Measurements from ENCODE around the gene SOX10.

The SOX10 gene

GRCh38 chr22:37990862-37991261 is 6.5 kb upstream of the SOX10 start:
- no peaks in the 10 kb centered on the region for H3K27me3 ChIP-seq (ENCODE audit: control insufficient read depth, insufficient read depth, low read length)
- H3K9ac ChIP-seq (ENCODE audit: low read length): no peak overlapping the region
- no peak overlapping the region for H3K4me3 ChIP-seq (ENCODE audit: low read length)
- no peaks in the 10 kb centered on the region for H3K9me3 ChIP-seq (ENCODE audit: control insufficient read depth, low read length)
- H3K4me1 ChIP-seq (ENCODE audit: control insufficient read depth, insufficient read depth, low read length): peaks cover 6% of the 10 kb centered on the region
- H3K36me3 ChIP-seq (ENCODE audit: control insufficient read depth, insufficient read depth, low read length): no peaks in the 10 kb centered on the region

GRCh38 chr22:37990301-37990700 is 5.9 kb upstream of the SOX10 start:
- no peak overlapping the region for H3K9ac ChIP-seq (ENCODE audit: low read length)
- peaks cover 6% of the 10 kb centered on the region for H3K4me1 ChIP-seq (ENCODE audit: control insufficient read depth, insufficient read depth, low read length)
- no peaks in the 10 kb centered on the region for H3K9me3 ChIP-seq (ENCODE audit: control insufficient read depth, low read length)
- no peaks in the 10 kb centered on the region for H3K27me3 ChIP-seq (ENCODE audit: control insufficient read depth, insufficient read depth, low read length)
- H3K36me3 ChIP-seq (ENCODE audit: control insufficient read depth, insufficient read depth, low read length): no peaks in the 10 kb centered on the region
- H3K4me3 ChIP-seq (ENCODE audit: low read length): no peak overlapping the region

GRCh38 chr22:37989146-37990045 is 5.0 kb upstream of the SOX10 start:
- Histone ChIP-seq H3K4me3 (ENCODE audit: low read length) (no peak overlapping the region), H3K4me1 (ENCODE audit: control insufficient read depth, insufficient read depth, low read length) (peaks cover 6% of the 10 kb centered on the region), H3K9ac (ENCODE audit: low read length) (no peak overlapping the region), H3K9me3 (ENCODE audit: control insufficient read depth, low read length) (no peaks in the 10 kb centered on the region), H3K27me3 (ENCODE audit: control insufficient read depth, insufficient read depth, low read length) (no peaks in the 10 kb centered on the region), H3K36me3 (ENCODE audit: control insufficient read depth, insufficient read depth, low read length) (no peaks in the 10 kb centered on the region)

- no peak overlapping the region for H3K4me3 ChIP-seq (ENCODE audit: low read length)
- H3K9ac ChIP-seq (ENCODE audit: low read length): no peak overlapping the region
- H3K4me1 ChIP-seq (ENCODE audit: control insufficient read depth, insufficient read depth, low read length): peaks cover 10% of the 10 kb centered on the region
- no peaks in the 10 kb centered on the region for H3K36me3 ChIP-seq (ENCODE audit: control insufficient read depth, insufficient read depth, low read length)
- H3K27me3 ChIP-seq (ENCODE audit: control insufficient read depth, insufficient read depth, low read length): no peaks in the 10 kb centered on the region
- H3K9me3 ChIP-seq (ENCODE audit: control insufficient read depth, low read length): no peaks in the 10 kb centered on the region
Observed at GRCh38 chr22:37986371-37986770, 2.0 kb upstream of the SOX10 start.

GRCh38 chr22:37985751-37986281 is 1.5 kb upstream of the SOX10 start:
- Histone ChIP-seq H3K4me1 (ENCODE audit: control insufficient read depth, insufficient read depth, low read length) (peaks cover 12% of the 10 kb centered on the region), H3K27me3 (ENCODE audit: control insufficient read depth, insufficient read depth, low read length) (no peaks in the 10 kb centered on the region), H3K36me3 (ENCODE audit: control insufficient read depth, insufficient read depth, low read length) (no peaks in the 10 kb centered on the region), H3K4me3 (ENCODE audit: low read length) (no peak overlapping the region), H3K9me3 (ENCODE audit: control insufficient read depth, low read length) (no peaks in the 10 kb centered on the region), H3K9ac (ENCODE audit: low read length) (no peak overlapping the region)

- H3K9ac ChIP-seq (ENCODE audit: low read length): no peak overlapping the region
Observed at GRCh38 chr22:37985050-37985585, 763 bp upstream of the SOX10 start.

GRCh38 chr22:37982938-37983859 is 1.2 kb downstream of the SOX10 start:
- H3K9me3 ChIP-seq (ENCODE audit: control insufficient read depth, low read length): no peaks in the 10 kb centered on the region
- H3K4me3 ChIP-seq (ENCODE audit: low read length): no peak overlapping the region
- H3K4me1 ChIP-seq (ENCODE audit: control insufficient read depth, insufficient read depth, low read length): peaks cover 12% of the 10 kb centered on the region
- H3K27me3 ChIP-seq (ENCODE audit: control insufficient read depth, insufficient read depth, low read length): no peaks in the 10 kb centered on the region
- H3K36me3 ChIP-seq (ENCODE audit: control insufficient read depth, insufficient read depth, low read length): no peaks in the 10 kb centered on the region
- H3K9ac ChIP-seq (ENCODE audit: low read length): no peak overlapping the region

More at GRCh38 chr22:37985050-37985585, 763 bp upstream of the SOX10 start:
- H3K4me3 ChIP-seq (ENCODE audit: low read length): no peak overlapping the region
- no peaks in the 10 kb centered on the region for H3K27me3 ChIP-seq (ENCODE audit: control insufficient read depth, insufficient read depth, low read length)
- no peaks in the 10 kb centered on the region for H3K9me3 ChIP-seq (ENCODE audit: control insufficient read depth, low read length)
- peaks cover 12% of the 10 kb centered on the region for H3K4me1 ChIP-seq (ENCODE audit: control insufficient read depth, insufficient read depth, low read length)
- H3K36me3 ChIP-seq (ENCODE audit: control insufficient read depth, insufficient read depth, low read length): no peaks in the 10 kb centered on the region

GRCh38 chr22:37982151-37982785 is 2.1 kb downstream of the SOX10 start:
- Histone ChIP-seq H3K9ac (ENCODE audit: low read length) (no peak overlapping the region), H3K4me3 (ENCODE audit: low read length) (no peak overlapping the region), H3K36me3 (ENCODE audit: control insufficient read depth, insufficient read depth, low read length) (no peaks in the 10 kb centered on the region)

GRCh38 chr22:37981282-37982011 is 2.9 kb downstream of the SOX10 start:
- Histone ChIP-seq H3K9ac (ENCODE audit: low read length) (no peak overlapping the region), H3K4me3 (ENCODE audit: low read length) (no peak overlapping the region), H3K36me3 (ENCODE audit: control insufficient read depth, insufficient read depth, low read length) (no peaks in the 10 kb centered on the region), H3K9me3 (ENCODE audit: control insufficient read depth, low read length) (no peaks in the 10 kb centered on the region), H3K4me1 (ENCODE audit: control insufficient read depth, insufficient read depth, low read length) (peaks cover 12% of the 10 kb centered on the region), H3K27me3 (ENCODE audit: control insufficient read depth, insufficient read depth, low read length) (no peaks in the 10 kb centered on the region)

More at GRCh38 chr22:37982151-37982785, 2.1 kb downstream of the SOX10 start:
- Histone ChIP-seq H3K27me3 (ENCODE audit: control insufficient read depth, insufficient read depth, low read length) (no peaks in the 10 kb centered on the region), H3K4me1 (ENCODE audit: control insufficient read depth, insufficient read depth, low read length) (peaks cover 12% of the 10 kb centered on the region), H3K9me3 (ENCODE audit: control insufficient read depth, low read length) (no peaks in the 10 kb centered on the region)

GRCh38 chr22:37979782-37980181 is 4.6 kb downstream of the SOX10 start:
- no peak overlapping the region for H3K9ac ChIP-seq (ENCODE audit: low read length)

GRCh38 chr22:37976547-37976946 is 7.8 kb downstream of the SOX10 start:
- Histone ChIP-seq H3K9me3 (ENCODE audit: control insufficient read depth, low read length) (no peaks in the 10 kb centered on the region), H3K27me3 (ENCODE audit: control insufficient read depth, insufficient read depth, low read length) (no peaks in the 10 kb centered on the region), H3K9ac (ENCODE audit: low read length) (no peak overlapping the region), H3K4me3 (ENCODE audit: low read length) (no peak overlapping the region), H3K36me3 (ENCODE audit: control insufficient read depth, insufficient read depth, low read length) (no peaks in the 10 kb centered on the region), H3K4me1 (ENCODE audit: control insufficient read depth, insufficient read depth, low read length) (peaks cover 4% of the 10 kb centered on the region)

More at GRCh38 chr22:37979782-37980181, 4.6 kb downstream of the SOX10 start:
- Histone ChIP-seq H3K36me3 (ENCODE audit: control insufficient read depth, insufficient read depth, low read length) (no peaks in the 10 kb centered on the region), H3K9me3 (ENCODE audit: control insufficient read depth, low read length) (no peaks in the 10 kb centered on the region), H3K4me3 (ENCODE audit: low read length) (no peak overlapping the region), H3K27me3 (ENCODE audit: control insufficient read depth, insufficient read depth, low read length) (no peaks in the 10 kb centered on the region), H3K4me1 (ENCODE audit: control insufficient read depth, insufficient read depth, low read length) (peaks cover 12% of the 10 kb centered on the region)

Data from mucosa of stomach (tissue), 1 donor.